PFSK-1 (cell line): Measurements from ENCODE around the gene PAPSS1.

Source experiments
- POLR2AphosphoS5 ChIP-seq: IDR thresholded peaks from 2 replicates; pipeline ENCODE4 v1.6.1; 2012; ENCODE audit warnings: low read depth, mild to moderate bottlenecking, control low read depth, low read length, moderate library complexity
- REST ChIP-seq, 2 experiments: IDR thresholded peaks; 2 replicates each; pipeline versions ENCODE4 v1.6.1 to v1.8.0; 2011 to 2012; ENCODE audit warnings: low read depth in 2 of 2, low read length in 2 of 2, control low read depth in 1 of 2, inconsistent platforms in 1 of 2, mild to moderate bottlenecking in 1 of 2, moderate library complexity in 1 of 2; ENCODE audit not compliant: insufficient read depth in 1 of 2
- SIN3A ChIP-seq: IDR thresholded peaks from 2 replicates; pipeline ENCODE4 v1.6.1; 2012; ENCODE audit warnings: mild to moderate bottlenecking, low read length, moderate library complexity, borderline replicate concordance; ENCODE audit not compliant: insufficient read depth
- TAF1 ChIP-seq: IDR thresholded peaks from 2 replicates; pipeline ENCODE4 v1.6.1; 2012; ENCODE audit warnings: low read length, control low read depth, borderline replicate concordance; ENCODE audit not compliant: insufficient read depth

GRCh38 chr4:107693132-107693531 lies 26.9 kb downstream of the PAPSS1 start:
- TF ChIP-seq TAF1 (no peak), POLR2AphosphoS5 (no peak), REST (IDR thresholded peaks at IDR 0.05; ENCODE audit: insufficient read depth in 1 of 2, low read depth in 2 of 2, low read length in 2 of 2) (no peak), SIN3A (no peak)
